Measurements from ENCODE around the gene WDFY1.
"Not testable (repeated sequence)": the region's sequence is repeated elsewhere in the genome, so short reads cannot be mapped to it uniquely, and the experiment has no call there.

The WDFY1 gene

GRCh38 chr2:223956300-223956699, 11.2 kb upstream of the WDFY1 start:
- no peak for DNase-seq

- DNase-seq: no peak
Observed at GRCh38 chr2:223954401-223954800, 9.3 kb upstream of the WDFY1 start.

GRCh38 chr2:223952280-223952968, 7.3 kb upstream of the WDFY1 start:
- peak; percentile 84 for DNase-seq

GRCh38 chr2:223950448-223951347, 5.6 kb upstream of the WDFY1 start:
- no peak for DNase-seq

GRCh38 chr2:223949241-223949840, 4.2 kb upstream of the WDFY1 start:
- DNase-seq: no peak

GRCh38 chr2:223947711-223948205, 2.6 kb upstream of the WDFY1 start:
- no peak for DNase-seq

GRCh38 chr2:223945755-223946154, 620 bp upstream of the WDFY1 start:
- no peak for DNase-seq

GRCh38 chr2:223944166-223944702, 901 bp downstream of the WDFY1 start:
- no peak for DNase-seq

GRCh38 chr2:223943561-223944008, 1.6 kb downstream of the WDFY1 start:
- no peak for DNase-seq

GRCh38 chr2:223943135-223943534, 2.0 kb downstream of the WDFY1 start:
- no peak for DNase-seq

- no peak for DNase-seq
Observed at GRCh38 chr2:223941579-223942277, 3.4 kb downstream of the WDFY1 start.

GRCh38 chr2:223939438-223939837, 5.7 kb downstream of the WDFY1 start:
- DNase-seq: not testable (repeated sequence)

- DNase-seq: no peak
Observed at GRCh38 chr2:223937535-223937934, 7.6 kb downstream of the WDFY1 start.

- DNase-seq: no peak
Observed at GRCh38 chr2:223936862-223937326, 8.2 kb downstream of the WDFY1 start.

- no peak for DNase-seq
Observed at GRCh38 chr2:223935459-223936125, 9.5 kb downstream of the WDFY1 start.

GRCh38 chr2:223934870-223935269, 10.3 kb downstream of the WDFY1 start:
- DNase-seq: no peak

GRCh38 chr2:223932816-223933800, 12.0 kb downstream of the WDFY1 start:
- no peak for DNase-seq

- DNase-seq: no peak
Observed at GRCh38 chr2:223930103-223930976, 14.8 kb downstream of the WDFY1 start.

GRCh38 chr2:223929571-223930102, 15.5 kb downstream of the WDFY1 start:
- DNase-seq: no peak
